IPS-18c (cell line): ENCODE results near the gene RORB.
A peak's percentile ranks its signal among the peaks of the same experiment; 100 is the strongest.

Experiments used
- H3K4me3 ChIP-seq: 2 replicates; pipeline ENCODE4 v1.7.0; 2013; ENCODE audit warnings: low read depth, mild to moderate bottlenecking, low read length, moderate library complexity; ENCODE audit not compliant: insufficient read depth
- H3K9me3 ChIP-seq: one replicate; pipeline ENCODE4 v1.6.1; 2013; ENCODE audit warnings: mild to moderate bottlenecking, low read length, moderate library complexity; ENCODE audit not compliant: control insufficient read depth, insufficient read depth

The RORB gene

DNA sequence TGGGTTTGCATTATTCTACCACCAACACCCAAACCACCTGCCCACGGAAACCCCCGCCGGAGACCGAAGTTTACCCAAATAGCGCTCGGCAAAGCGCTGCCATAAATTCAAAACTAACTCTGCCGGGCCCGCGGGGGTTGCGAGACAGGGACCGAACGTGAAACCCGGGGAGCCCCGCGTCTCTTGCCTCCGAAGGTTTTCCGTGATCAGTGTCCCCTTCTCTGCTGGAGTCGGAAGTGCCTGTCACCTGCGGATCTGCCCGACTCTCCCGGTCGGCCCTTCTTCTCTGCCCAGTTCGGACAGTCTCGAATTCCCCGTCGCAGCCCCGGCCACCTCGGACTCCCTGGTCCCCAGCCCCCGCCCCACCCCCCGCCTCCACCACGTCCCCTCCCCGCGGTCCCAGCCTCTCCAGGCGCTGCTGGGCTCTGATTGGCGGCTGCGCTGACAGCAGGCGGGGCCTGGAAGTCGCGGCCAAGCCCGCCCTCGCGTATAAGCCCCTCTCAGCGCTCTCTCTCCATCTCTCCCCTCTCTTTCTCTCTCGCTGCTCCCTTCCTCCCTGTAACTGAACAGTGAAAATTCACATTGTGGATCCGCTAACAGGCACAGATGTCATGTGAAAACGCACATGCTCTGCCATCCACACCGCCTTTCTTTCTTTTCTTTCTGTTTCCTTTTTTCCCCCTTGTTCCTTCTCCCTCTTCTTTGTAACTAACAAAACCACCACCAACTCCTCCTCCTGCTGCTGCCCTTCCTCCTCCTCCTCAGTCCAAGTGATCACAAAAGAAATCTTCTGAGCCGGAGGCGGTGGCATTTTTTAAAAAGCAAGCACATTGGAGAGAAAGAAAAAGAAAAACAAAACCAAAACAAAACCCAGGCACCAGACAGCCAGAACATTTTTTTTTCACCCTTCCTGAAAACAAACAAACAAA, at the start of gene RORB:
RORB (plus strand) TSS at position 517 of the 929 bp plus-strand sequence. CDS start 642 bp downstream, outside the sequence.
- Histone ChIP-seq H3K4me3 (peak within 1 kb of the TSS; percentile 55), H3K9me3 (no peaks in the 10 kb centered on the region)

- Histone ChIP-seq H3K9me3 (no peaks in the 10 kb centered on the region), H3K4me3 (no peak overlapping the region)
These were observed 49.5 kb upstream of the RORB start for GRCh38 chr9:74447451-74448193.

DNA sequence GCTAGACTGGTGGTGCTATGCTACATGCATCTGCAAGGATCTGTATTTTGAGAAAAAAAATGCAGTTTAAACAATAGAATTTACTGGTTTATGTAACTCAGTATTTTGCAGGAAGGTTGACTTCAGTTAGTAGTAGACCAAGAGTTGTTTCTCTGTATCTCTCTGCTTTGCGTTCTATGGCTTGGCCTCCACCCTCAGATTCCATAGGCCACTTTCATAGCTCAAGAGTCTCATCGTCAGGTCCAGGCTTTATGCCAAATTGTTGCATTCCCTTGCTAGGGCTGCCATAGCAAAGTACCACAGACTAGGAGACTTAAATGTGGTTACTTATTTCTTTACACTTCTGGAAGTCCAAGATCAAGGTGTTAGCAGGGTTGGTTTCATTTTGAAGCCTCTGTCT, 48.1 kb upstream of the RORB start:
- no peak overlapping the region for H3K4me3 ChIP-seq
- no peaks in the 10 kb centered on the region for H3K9me3 ChIP-seq

- no peak overlapping the region for H3K4me3 ChIP-seq
- no peaks in the 10 kb centered on the region for H3K9me3 ChIP-seq
These were observed 38.3 kb upstream of the RORB start for GRCh38 chr9:74458832-74459231.

DNA sequence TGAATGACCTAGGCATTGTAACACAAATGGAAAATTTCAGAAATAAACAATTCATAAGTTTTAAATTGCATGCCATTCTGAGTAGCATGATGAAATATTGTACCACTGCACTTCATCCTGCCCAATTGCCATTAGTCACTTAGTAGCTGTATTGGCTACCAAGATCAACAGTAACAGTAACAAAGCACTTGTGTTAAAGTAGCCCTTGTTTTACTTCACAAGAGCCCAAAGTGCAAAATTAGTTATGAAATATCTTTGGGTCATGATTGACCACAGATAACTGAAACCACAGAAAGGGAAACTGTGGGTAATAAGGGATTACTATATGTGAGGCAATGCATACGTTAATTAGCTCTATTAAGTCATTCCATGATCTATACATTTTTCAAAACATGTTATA, 33.3 kb upstream of the RORB start:
- Histone ChIP-seq H3K4me3 (no peak overlapping the region), H3K9me3 (no peaks in the 10 kb centered on the region)

- Histone ChIP-seq H3K4me3 (no peak overlapping the region), H3K9me3 (no peaks in the 10 kb centered on the region)
These were observed 18.5 kb upstream of the RORB start for GRCh38 chr9:74478606-74479005.

DNA sequence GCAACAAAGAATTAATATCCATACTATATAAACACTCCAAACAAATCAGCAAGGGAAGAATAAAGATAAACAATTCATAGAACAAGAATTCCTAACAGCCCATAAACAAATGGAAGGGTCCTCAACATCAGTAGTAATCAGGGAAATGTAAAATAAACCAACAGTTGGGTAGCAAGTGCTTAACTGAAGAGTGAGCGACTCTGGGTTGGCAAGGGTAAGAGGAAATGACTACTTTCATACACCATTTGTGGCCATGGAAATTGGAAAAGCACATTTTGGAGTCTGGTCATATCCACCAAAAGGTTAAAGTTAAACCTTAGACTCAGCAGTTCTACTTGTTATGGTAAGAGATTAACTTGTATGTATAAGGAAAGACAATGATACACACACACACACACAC, 17.4 kb upstream of the RORB start:
- H3K9me3 ChIP-seq: no peaks in the 10 kb centered on the region
- no peak overlapping the region for H3K4me3 ChIP-seq

DNA sequence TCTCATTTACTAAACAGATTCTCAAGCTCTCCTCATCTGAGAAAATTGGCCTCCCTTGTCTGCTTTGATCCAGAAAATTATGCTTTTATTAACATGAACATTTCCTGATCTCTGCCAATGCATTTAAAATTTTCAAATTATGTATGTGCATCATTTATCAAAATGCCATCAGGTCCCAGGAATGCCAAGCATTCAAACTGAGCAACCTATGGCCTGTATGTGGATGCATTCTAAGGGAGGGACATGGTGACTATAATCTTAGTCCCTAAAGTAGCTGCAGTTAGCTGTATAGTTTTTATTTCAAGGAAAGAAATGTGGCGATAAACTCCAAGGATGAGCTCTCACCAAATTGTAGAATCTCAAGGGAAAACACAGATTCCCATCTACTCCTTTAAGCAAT, 9.7 kb upstream of the RORB start:
- Histone ChIP-seq H3K9me3 (no peaks in the 10 kb centered on the region), H3K4me3 (no peak overlapping the region)

DNA sequence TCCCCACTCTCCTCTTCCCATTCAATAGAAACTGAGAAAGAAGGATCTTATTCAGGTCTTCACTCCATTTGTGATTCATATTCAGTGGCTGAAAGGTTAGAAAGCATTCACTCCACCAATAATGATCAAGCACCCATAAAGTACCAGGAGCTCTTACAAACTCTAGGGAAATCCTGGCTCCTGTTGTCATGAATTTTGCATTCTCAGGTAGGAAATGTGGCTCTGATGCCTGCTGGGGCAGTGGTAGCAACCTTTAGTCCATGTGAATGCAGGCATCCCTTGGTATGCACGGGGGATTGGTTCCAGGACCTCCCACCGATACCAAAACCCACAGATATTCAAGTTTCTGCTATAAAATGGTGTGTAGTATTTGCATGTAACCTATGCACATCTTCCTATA, 3.6 kb upstream of the RORB start:
- Histone ChIP-seq H3K4me3 (no peak overlapping the region), H3K9me3 (no peaks in the 10 kb centered on the region)

GRCh38 chr9:74494490-74494889, 2.6 kb upstream of the RORB start:
- Histone ChIP-seq H3K4me3 (no peak overlapping the region), H3K9me3 (no peaks in the 10 kb centered on the region)

- peak overlapping the region; percentile 50 for H3K4me3 ChIP-seq
These were observed 729 bp upstream of the RORB start for GRCh38 chr9:74496406-74496805.

DNA sequence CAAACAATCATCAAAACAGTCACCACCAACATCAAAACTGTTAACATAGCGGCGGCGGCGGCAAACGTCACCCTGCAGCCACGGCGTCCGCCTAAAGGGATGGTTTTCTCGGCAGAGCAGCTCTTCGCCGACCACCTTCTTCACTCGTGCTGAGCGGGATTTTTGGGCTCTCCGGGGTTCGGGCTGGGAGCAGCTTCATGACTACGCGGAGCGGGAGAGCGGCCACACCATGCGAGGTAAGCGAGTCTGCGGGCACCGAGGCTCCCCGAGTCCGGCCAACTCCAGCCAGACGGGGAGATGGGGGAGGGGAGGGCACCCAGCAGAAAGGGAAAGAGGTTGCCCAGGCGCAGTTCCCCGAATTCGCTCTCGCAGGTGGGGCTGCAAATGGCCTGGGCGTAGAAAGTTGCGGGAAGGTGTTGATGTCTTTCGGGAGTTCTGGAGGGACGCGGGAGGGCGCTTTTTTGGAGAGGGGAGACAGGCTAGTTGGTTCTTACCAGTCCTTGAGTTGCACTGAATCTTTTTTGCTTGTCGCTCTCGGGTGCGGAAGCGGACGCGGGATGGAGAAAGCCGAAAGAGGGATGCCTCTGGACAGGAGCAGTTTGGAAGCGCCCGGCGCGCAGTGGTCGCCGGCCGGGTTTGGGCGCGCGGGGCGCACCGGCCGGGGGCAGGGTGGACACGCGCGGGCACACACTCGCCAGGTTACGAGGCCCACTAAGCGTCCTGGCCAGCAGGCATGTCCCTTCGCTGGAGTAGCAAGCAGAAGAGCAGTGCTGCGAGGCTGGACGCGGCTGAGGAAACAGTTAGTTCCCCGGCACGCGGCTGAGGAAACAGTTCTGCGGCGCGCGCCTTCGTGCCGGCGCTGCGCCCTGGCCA, 849 bp downstream of the RORB start:
- Histone ChIP-seq H3K4me3 (peak overlapping the region; percentile 55), H3K9me3 (no peaks in the 10 kb centered on the region)

More at GRCh38 chr9:74496406-74496805, 729 bp upstream of the RORB start:
- H3K9me3 ChIP-seq: no peaks in the 10 kb centered on the region

- Histone ChIP-seq H3K9me3 (no peaks in the 10 kb centered on the region), H3K4me3 (peak overlapping the region; percentile 55)
These were observed 1.5 kb downstream of the RORB start for GRCh38 chr9:74498621-74499095.

- H3K4me3 ChIP-seq: peak overlapping the region; percentile 55
- no peaks in the 10 kb centered on the region for H3K9me3 ChIP-seq
These were observed 2.0 kb downstream of the RORB start for GRCh38 chr9:74499111-74499601.

GRCh38 chr9:74499770-74500583, 2.8 kb downstream of the RORB start:
- peak overlapping the region; percentile 55 for H3K4me3 ChIP-seq
- no peaks in the 10 kb centered on the region for H3K9me3 ChIP-seq

- Histone ChIP-seq H3K4me3 (peak overlapping the region; percentile 55), H3K9me3 (no peaks in the 10 kb centered on the region)
These were observed 3.4 kb downstream of the RORB start for GRCh38 chr9:74500584-74500924.
